HepG2 (cell line): ENCODE data around the gene ATP9A. TPM values are rescaled to one million over a fixed set of nuclear protein-coding genes. Genes with fewer than 3 reads are reported as not detected.

Experiments used
- BATF2 ChIP-seq: sonication (generic); formaldehyde crosslinking; IDR thresholded peaks from 2 replicates; pipeline ENCODE4 v1.8.0; 2022; ENCODE audit warnings: mild to moderate bottlenecking, missing genetic modification reagents, moderate library complexity
- DNMT1 ChIP-seq: sonication (generic); formaldehyde crosslinking; IDR thresholded peaks from 2 replicates; pipeline ENCODE4 v1.5.1; 2020; ENCODE audit warnings: mild to moderate bottlenecking, missing genetic modification reagents
- GPBP1L1 ChIP-seq: sonication (generic); formaldehyde crosslinking; IDR thresholded peaks from 2 replicates; pipeline ENCODE4 v1.5.0; 2020; ENCODE audit warnings: mild to moderate bottlenecking, missing genetic modification reagents
- HNRNPUL1 ChIP-seq: fragments of 200-400 bp; formaldehyde crosslinking; IDR thresholded peaks from 2 replicates; pipeline ENCODE4 v1.6.1; 2017; ENCODE audit warnings: low read depth, mild to moderate bottlenecking, low read length, moderate library complexity
- JARID2 ChIP-seq: sonication (generic); formaldehyde crosslinking; IDR thresholded peaks from 2 replicates; pipeline ENCODE4 v1.8.1; 2023; ENCODE audit warnings: missing genetic modification reagents, inconsistent platforms; ENCODE audit not compliant: insufficient replicate concordance
- MAX ChIP-seq: IDR thresholded peaks from 2 replicates; pipeline ENCODE4 v1.6.1; 2012; ENCODE audit warnings: inconsistent platforms
- PHF20 ChIP-seq: sonication (generic); formaldehyde crosslinking; IDR thresholded peaks from 2 replicates; pipeline ENCODE4 v1.5.0; 2020; ENCODE audit warnings: mild to moderate bottlenecking, missing genetic modification reagents
- PTBP1 ChIP-seq: fragments of 200-400 bp; formaldehyde crosslinking; IDR thresholded peaks from 2 replicates; pipeline ENCODE4 v1.6.1; 2018; ENCODE audit warnings: low read length, low read depth; ENCODE audit not compliant: poor library complexity, severe bottlenecking
- RFXANK ChIP-seq: IDR thresholded peaks from 2 replicates; pipeline ENCODE4 v1.6.1; 2016
- TAF15 ChIP-seq: fragments of 200-400 bp; formaldehyde crosslinking; IDR thresholded peaks from one replicate; pipeline ENCODE4 v1.6.1; 2018; ENCODE audit warnings: mild to moderate bottlenecking, low read depth, low read length; ENCODE audit not compliant: poor library complexity, severe bottlenecking
- THYN1 ChIP-seq: sonication (generic); formaldehyde crosslinking; IDR thresholded peaks from 2 replicates; pipeline ENCODE4 v1.8.1; 2023; ENCODE audit warnings: low read depth, mild to moderate bottlenecking, moderate library complexity, missing genetic modification reagents, borderline replicate concordance
- ZBTB33 ChIP-seq: sonication (generic); formaldehyde crosslinking; IDR thresholded peaks from 2 replicates; pipeline ENCODE4 v1.4.0; 2020; ENCODE audit warnings: missing genetic modification reagents
- ZFP91 ChIP-seq: sonication (generic); formaldehyde crosslinking; IDR thresholded peaks from 2 replicates; pipeline ENCODE4 v1.9.0; 2022; ENCODE audit warnings: missing genetic modification reagents, mild to moderate bottlenecking, borderline replicate concordance
- ZNF136 ChIP-seq: sonication (generic); formaldehyde crosslinking; IDR thresholded peaks from 2 replicates; pipeline ENCODE4 v1.8.1; 2022; ENCODE audit warnings: low read depth, mild to moderate bottlenecking, moderate library complexity, missing genetic modification reagents
- ZNF510 ChIP-seq: sonication (generic); formaldehyde crosslinking; IDR thresholded peaks from 2 replicates; pipeline ENCODE4 v1.4.0; 2020; ENCODE audit warnings: low read depth, mild to moderate bottlenecking, missing genetic modification reagents
- ZNF576 ChIP-seq: sonication (generic); formaldehyde crosslinking; IDR thresholded peaks from 2 replicates; pipeline ENCODE4 v1.4.0; 2020; ENCODE audit warnings: mild to moderate bottlenecking, missing genetic modification reagents
- ZNF724P ChIP-seq: sonication (generic); formaldehyde crosslinking; IDR thresholded peaks from 2 replicates; pipeline ENCODE4 v1.8.0; 2022; ENCODE audit warnings: missing genetic modification reagents, borderline replicate concordance
- ZNF770 ChIP-seq: sonication (generic); formaldehyde crosslinking; IDR thresholded peaks from 2 replicates; pipeline ENCODE4 v1.5.0; 2020; ENCODE audit warnings: mild to moderate bottlenecking, missing genetic modification reagents
- ZNF781 ChIP-seq: sonication (generic); formaldehyde crosslinking; IDR thresholded peaks from 2 replicates; pipeline ENCODE4 v1.5.1; 2020; ENCODE audit warnings: borderline replicate concordance, mild to moderate bottlenecking, missing genetic modification reagents; ENCODE audit errors: not compliant biosample characterization
- polyA plus RNA-seq, 8 experiments: library from polyadenylated mRNA; depleted of rRNA in 3 of 8; stranded (reverse) in 7 of 8; unstranded in 1 of 8; fragments of >200 nt; fragmentation: Illumina TruSeq in 4 of 8; extraction: Trizol in 4 of 8; gene quantifications; 2 replicates each; pipeline versions ENCODE4 v1.2.1 to v1.2.3, GENCODE V29; 2011 to 2016; ENCODE audit warnings: low read depth in 4 of 8, missing spikeins in 1 of 8, mixed read lengths in 1 of 8; ENCODE audit not compliant: insufficient read depth in 1 of 8
- total RNA-seq, 5 experiments: library from RNA; depleted of rRNA; stranded (reverse); fragments of >200 nt; fragmentation: Illumina TruSeq; extraction: Trizol; gene quantifications; 2 replicates each; pipeline ENCODE4 v1.2.3, GENCODE V29; 2016; ENCODE audit warnings: low read depth in 1 of 5

ATP9A gene
- total and polyA plus RNA-seq, 2 of the 13 experiments (the other 11 are each of a cell fraction or from before 2014, with no cell fraction given): 11.8 to 18.5 TPM

GRCh38 chr20:51801122-51801822 is 33.1 kb upstream of the ATP9A start (continued):
- TF ChIP-seq ZBTB33 (no peak), ZNF576 (CRISPR knock-in tag) (no peak), ZNF770 (CRISPR knock-in tag) (no peak), PHF20 (no peak), MAX (no peak; the same call in 1 of the 2 replicates), ZNF781 (CRISPR knock-in tag) (no peak), PTBP1 (peak; percentile 30), DNMT1 (CRISPR knock-in tag) (peak; percentile 44; the same call in 1 of the 2 replicates), HNRNPUL1 (no peak), GPBP1L1 (CRISPR knock-in tag) (no peak), ZNF724P (CRISPR knock-in tag) (peak; percentile 37; the same call in 1 of the 2 replicates), ZFP91 (CRISPR knock-in tag) (peak; percentile 38; the same call in 1 of the 2 replicates), TAF15 (no peak), ZNF136 (CRISPR knock-in tag) (peak; percentile 78; the same call in 1 of the 2 replicates), RFXANK (no peak), ZNF510 (no peak), THYN1 (CRISPR knock-in tag) (no peak), JARID2 (CRISPR knock-in tag) (no peak), BATF2 (CRISPR knock-in tag) (no peak)
